H1 (cell line): Measurements from ENCODE around the gene HSD11B1L. TPM values are rescaled to one million over a fixed set of nuclear protein-coding genes. Genes with fewer than 3 reads are reported as not detected.

Experiments
- CTCF ChIA-PET: fragments of 300-600 bp; sonication (Branson Sonifier 250); formaldehyde crosslinking; loops from one replicate; lab custom pipeline; 2021; ENCODE audit not compliant: partially characterized antibody; lab: Charles Lee
- POLR2A ChIA-PET: fragments of 300-600 bp; sonication (Branson Sonifier 250); formaldehyde crosslinking; loops from one replicate; lab custom pipeline; 2021; ENCODE audit warnings: inconsistent platforms; ENCODE audit not compliant: partially characterized antibody; lab: Charles Lee
- DNase-seq, 2 experiments: peaks; one replicate each; pipeline versions ENCODE4 v3.0.0 to v3.0.0-alpha.2; 2010 to 2022; ENCODE audit warnings: low spot score in 2 of 2, low read depth in 1 of 2, mixed read lengths in 1 of 2
- FAIRE-seq: peaks from 2 replicates; lab custom pipeline; 2011; peaks lifted over from hg19 to GRCh38; lab: Jason Lieb, UNC
- H2AFZ ChIP-seq: 2 replicates; pipeline ENCODE4 v1.8.1; 2012; ENCODE audit warnings: low read length, inconsistent platforms
- H2AK5ac ChIP-seq: 2 replicates; pipeline ENCODE4 v1.6.1; 2013; ENCODE audit warnings: low read depth, low read length
- H2BK120ac ChIP-seq: replicated peaks from 2 replicates; pipeline ENCODE3; 2013; ENCODE audit warnings: low read depth, low read length, inconsistent platforms
- H2BK12ac ChIP-seq: 2 replicates; pipeline ENCODE4 v1.6.1; 2013; ENCODE audit warnings: low read depth, low read length
- H2BK15ac ChIP-seq: 2 replicates; pipeline ENCODE4 v1.6.1; 2013; ENCODE audit warnings: low read length
- H2BK20ac ChIP-seq: 2 replicates; pipeline ENCODE4 v1.6.1; 2013; ENCODE audit warnings: low read length
- H2BK5ac ChIP-seq: 2 replicates; pipeline ENCODE4 v1.6.1; 2013; ENCODE audit warnings: low read depth, low read length
- H3K14ac ChIP-seq: 2 replicates; pipeline ENCODE4 v1.6.1; 2013; ENCODE audit warnings: inconsistent platforms; ENCODE audit not compliant: insufficient read length
- H3K18ac ChIP-seq: 2 replicates; pipeline ENCODE4 v1.6.1; 2013; ENCODE audit warnings: low read length; ENCODE audit errors: extremely low read depth
- H3K23ac ChIP-seq: 2 replicates; pipeline ENCODE4 v1.6.1; 2013; ENCODE audit warnings: inconsistent platforms; ENCODE audit not compliant: insufficient read length
- H3K23me2 ChIP-seq: 2 replicates; pipeline ENCODE4 v1.6.1; 2013; ENCODE audit warnings: low read depth, low read length
- H3K27ac ChIP-seq: 2 replicates; pipeline ENCODE4 v1.6.1; 2011; ENCODE audit warnings: low read depth, low read length, inconsistent platforms
- H3K27me3 ChIP-seq, 4 experiments: replicated peaks in 1 of 4; 1 replicate in 1 of 4; 2 replicates in 3 of 4; pipeline versions ENCODE4 v1.6.1 to v1.8.1; 2011 to 2013; ENCODE audit warnings: low read length in 3 of 4, mild to moderate bottlenecking in 3 of 4, inconsistent platforms in 2 of 4, mixed read lengths in 2 of 4, moderate library complexity in 1 of 4; ENCODE audit not compliant: control insufficient read depth in 3 of 4, insufficient read depth in 3 of 4; ENCODE audit errors: extremely low read depth in 1 of 4
- H3K36me3 ChIP-seq, 4 experiments: 2 replicates each; pipeline versions ENCODE4 v1.6.1 to v1.8.1; 2011 to 2013; ENCODE audit warnings: mild to moderate bottlenecking in 4 of 4, low read length in 3 of 4, moderate library complexity in 2 of 4, control low read depth in 1 of 4, inconsistent platforms in 1 of 4; ENCODE audit not compliant: insufficient read depth in 4 of 4, control insufficient read depth in 2 of 4
- H3K4ac ChIP-seq: replicated peaks from 2 replicates; pipeline ENCODE3; 2013; ENCODE audit warnings: low read length, low read depth, mixed read lengths, inconsistent platforms; ENCODE audit not compliant: insufficient read length
- H3K4me1 ChIP-seq, 4 experiments: replicated peaks in 1 of 4; 1 replicate in 1 of 4; 2 replicates in 3 of 4; pipeline versions ENCODE4 v1.6.1 to v1.8.1; 2011 to 2013; ENCODE audit warnings: low read length in 3 of 4, inconsistent platforms in 2 of 4, mixed read lengths in 1 of 4; ENCODE audit not compliant: insufficient read depth in 4 of 4, control insufficient read depth in 3 of 4
- H3K4me2 ChIP-seq, 2 experiments: 2 replicates each; pipeline versions ENCODE4 v1.6.1 to v1.8.1; 2011 to 2013; ENCODE audit warnings: low read depth in 2 of 2, low read length in 2 of 2, control low read depth in 1 of 2, inconsistent platforms in 1 of 2, mild to moderate bottlenecking in 1 of 2; ENCODE audit not compliant: insufficient read depth in 1 of 2
- H3K4me3 ChIP-seq, 4 experiments: fragments of 200-600, 300-600 bp in 1 of 4; sonication (generic), shearing (Covaris generic), sonication (Bioruptor Twin) in 1 of 4; 2 replicates each; pipeline versions ENCODE4 v1.5.1 to v1.8.1; 2011 to 2016; ENCODE audit warnings: low read length in 4 of 4, low read depth in 3 of 4, control low read depth in 2 of 4, inconsistent platforms in 2 of 4, mild to moderate bottlenecking in 2 of 4, mixed read lengths in 1 of 4, moderate library complexity in 1 of 4; ENCODE audit not compliant: insufficient read depth in 2 of 4; ENCODE audit errors: extremely low read depth in 1 of 4
- H3K56ac ChIP-seq: replicated peaks from 2 replicates; pipeline ENCODE3; 2013; ENCODE audit warnings: low read depth, mild to moderate bottlenecking, mixed read lengths, low read length, inconsistent platforms; ENCODE audit not compliant: insufficient read length
- H3K79me1 ChIP-seq: 2 replicates; pipeline ENCODE4 v1.6.1; 2013; ENCODE audit warnings: low read depth, low read length, control low read depth
- H3K79me2 ChIP-seq, 2 experiments: 2 replicates each; pipeline versions ENCODE4 v1.6.1 to v1.8.1; 2012 to 2013; ENCODE audit warnings: low read length in 2 of 2, mild to moderate bottlenecking in 2 of 2, inconsistent platforms in 1 of 2; ENCODE audit not compliant: insufficient read depth in 2 of 2, control insufficient read depth in 1 of 2
- H3K9ac ChIP-seq, 4 experiments: replicated peaks in 1 of 4; 1 replicate in 1 of 4; 2 replicates in 3 of 4; pipeline versions ENCODE4 v1.6.1 to v1.8.1; 2011 to 2013; ENCODE audit warnings: low read depth in 3 of 4, low read length in 3 of 4, control low read depth in 2 of 4, mild to moderate bottlenecking in 2 of 4, moderate library complexity in 2 of 4, inconsistent platforms in 1 of 4; ENCODE audit errors: extremely low read depth in 1 of 4
- H3K9me3 ChIP-seq, 2 experiments: 2 replicates each; pipeline versions ENCODE4 v1.6.1 to v1.8.1; 2012 to 2013; ENCODE audit warnings: mild to moderate bottlenecking in 2 of 2, moderate library complexity in 2 of 2, control low read depth in 1 of 2, inconsistent platforms in 1 of 2, low read depth in 1 of 2, low read length in 1 of 2, mixed read lengths in 1 of 2; ENCODE audit not compliant: insufficient read depth in 2 of 2
- H4K20me1 ChIP-seq, 2 experiments: replicated peaks in 1 of 2; 2 replicates each; pipeline versions ENCODE3 to v1.8.1; 2011 to 2013; ENCODE audit warnings: inconsistent platforms in 2 of 2, low read length in 2 of 2, mild to moderate bottlenecking in 1 of 2; ENCODE audit not compliant: insufficient read depth in 2 of 2, control insufficient read depth in 1 of 2
- H4K5ac ChIP-seq: 2 replicates; pipeline ENCODE4 v1.6.1; 2013; ENCODE audit warnings: low read length, low read depth, mixed read lengths, inconsistent platforms; ENCODE audit not compliant: insufficient read length
- H4K8ac ChIP-seq: 2 replicates; pipeline ENCODE4 v1.8.0; 2013; ENCODE audit warnings: mild to moderate bottlenecking, moderate library complexity, low read length, inconsistent platforms; ENCODE audit not compliant: insufficient read depth; ENCODE audit errors: extremely low read depth
- H4K91ac ChIP-seq: replicated peaks from 2 replicates; pipeline ENCODE3; 2013; ENCODE audit warnings: low read length, mixed read lengths, inconsistent platforms; ENCODE audit not compliant: insufficient read length
- CBX8 ChIP-seq: fragments of 300-800, 300-1000 bp; sonication (generic); IDR thresholded peaks from 2 replicates; pipeline ENCODE4 v1.7.1; 2016; ENCODE audit warnings: low read depth, low read length, borderline replicate concordance
- CHD1 ChIP-seq: IDR thresholded peaks from 2 replicates; pipeline ENCODE4 v1.6.1; 2012; ENCODE audit warnings: low read depth, low read length, improper control_type of control experiment
- EP300 ChIP-seq, 2 experiments: IDR thresholded peaks; 1 replicate in 1 of 2; 2 replicates in 1 of 2; pipeline ENCODE4 v1.6.1; 2011 to 2012; ENCODE audit warnings: low read depth in 2 of 2, low read length in 2 of 2, mild to moderate bottlenecking in 2 of 2, borderline replicate concordance in 1 of 2, inconsistent platforms in 1 of 2, moderate library complexity in 1 of 2
- JUN ChIP-seq: IDR thresholded peaks from 2 replicates; pipeline ENCODE4 v1.6.1; 2011; ENCODE audit warnings: low read depth, mild to moderate bottlenecking, improper control_type of control experiment, low read length
- RAD21 ChIP-seq, 2 experiments: IDR thresholded peaks in 1 of 2; conservative IDR thresholded peaks in 1 of 2; 2 replicates each; pipeline ENCODE4 v1.6.1; 2011; ENCODE audit warnings: low read depth in 2 of 2, low read length in 2 of 2, improper control_type of control experiment in 1 of 2, inconsistent platforms in 1 of 2, mild to moderate bottlenecking in 1 of 2, moderate library complexity in 1 of 2
- RNF2 ChIP-seq: fragments of 200-900, 300-1000 bp; sonication (generic); IDR thresholded peaks from 2 replicates; pipeline ENCODE4 v1.7.1; 2016; ENCODE audit warnings: borderline replicate concordance, low read depth, mild to moderate bottlenecking, antibody characterized with exemption, low read length; ENCODE audit not compliant: poor library complexity, severe bottlenecking; ENCODE audit errors: missing control alignments
- WGBS, 2 experiments: shearing (Covaris generic) in 1 of 2; methylation state at CpG; one replicate each; pipeline versions ENCODE4 v1.1.6 to v1.1.7; 2013 to 2015; ENCODE audit warnings: low lambda C conversion rate in 2 of 2, mixed read lengths in 2 of 2, inconsistent platforms in 1 of 2, low coverage in 1 of 2, missing lambda C conversion rate in 1 of 2; ENCODE audit not compliant: insufficient replicate concordance in 2 of 2, insufficient coverage in 1 of 2, insufficient read length in 1 of 2; ENCODE audit errors: extremely low coverage in 1 of 2, missing lambda C conversion rate in 1 of 2; 5-methylcytosine and 5-hydroxymethylcytosine counted together
- polyA plus RNA-seq, 7 experiments: library from polyadenylated mRNA; depleted of rRNA in 3 of 7; stranded (reverse) in 5 of 7; unstranded in 2 of 7; fragments of >200 nt in 5 of 7; fragments of 200-250 nt in 2 of 7; gene quantifications; 1 replicate in 5 of 7; 2 replicates in 1 of 7; 4 replicates in 1 of 7; pipeline versions ENCODE4 v1.2.1 to v1.2.3, GENCODE V29; 2011 to 2013; ENCODE audit warnings: missing spikeins in 2 of 7, mixed read lengths in 2 of 7
- total RNA-seq: library from RNA; stranded (reverse); fragmentation: NEBNext Ultra II Directional; extraction: Animal tissue kit (Norgen Biotek cat#: 25700); gene quantifications from 2 replicates; pipeline ENCODE4 v1.2.1, GENCODE V29; 2021
- TF ChIP-seq, protein P1 (sequence below), 3 experiments: IDR thresholded peaks; 1 replicate in 2 of 3; 2 replicates in 1 of 3; pipeline versions ENCODE4 v1.5.1 to v1.6.1; 2011; ENCODE audit warnings: low read length in 3 of 3, mild to moderate bottlenecking in 3 of 3, inconsistent platforms in 2 of 3, low read depth in 1 of 3, moderate library complexity in 1 of 3; ENCODE audit not compliant: insufficient read depth in 1 of 3; ENCODE audit errors: control extremely low read depth in 1 of 3

Gene HSD11B1L
- total and polyA plus RNA-seq, 2 of the 8 experiments (the other 6 are each of a cell fraction or from before 2014, with no cell fraction given) = 8.2 to 20.6 TPM

- Histone ChIP-seq H3K79me2 (peaks cover 3 to 88% of the 10 kb centered on the region in 2 experiments; a peak in 3 of 4 replicates), H2BK5ac (no peak overlapping the region), H3K18ac (no peak overlapping the region), H3K9me3 (no peaks in the 10 kb centered on the region), H3K27ac (no peak overlapping the region), H3K23me2 (no peaks in the 10 kb centered on the region), H3K14ac (no peak overlapping the region), H3K23ac (no peak overlapping the region), H2AFZ (no peak overlapping the region), H2BK20ac (no peak overlapping the region), H2BK15ac (no peak overlapping the region), H3K36me3 (peaks cover 16 to 59% (median 47%) of the 10 kb centered on the region in 4 experiments), H3K4me3 (no peak overlapping the region), H3K9ac (no peak overlapping the region), H3K79me1 (peaks cover 9% of the 10 kb centered on the region), H4K8ac (no peak overlapping the region), H3K27me3 (no peaks in the 10 kb centered on the region), H2BK12ac (no peak overlapping the region), H4K20me1 (peaks cover 21 to 31% of the 10 kb centered on the region in 2 experiments), H2BK120ac (no peak overlapping the region), H3K4me1 (no peaks in the 10 kb centered on the region), H4K5ac (no peak overlapping the region), H2AK5ac (no peak overlapping the region), H3K4me2 (no peak overlapping the region), H3K4ac (no peak overlapping the region), H4K91ac (no peak overlapping the region), H3K56ac (no peak overlapping the region)
- FAIRE-seq (no peak), DNase-seq (no peak)
- CTCF ChIA-PET = interaction anchor here (1.2 to 1.3 kb wide), 2 partner anchors 9 to 30 kb away, joined by 4 read pairs; no protein-coding TSS in a partner anchor
- POLR2A ChIA-PET = interaction anchor here (0.7 to 1.9 kb wide), 4 partner anchors 9 to 48 kb away, joined by 3 to 8 read pairs (median 3); partner anchors contain the start of gene RPL36
- WGBS, 2 experiments = 98% methylated on average over 2 of the region's 2 CpGs; no CpG with 5 or more reads in 1 of the 2 experiments
- TF ChIP-seq CHD1 (no peak), CBX8 (no peak), EP300 (IDR thresholded peaks at IDR 0.05; ENCODE audit: borderline replicate concordance in 1 of 2, low read depth in 2 of 2, low read length in 2 of 2) (no peak), RAD21 (IDR thresholded peaks at IDR 0.05 in 1 of 2, conservative IDR thresholded peaks at IDR 0.05 in 1 of 2; ENCODE audit: low read depth in 2 of 2, low read length in 2 of 2) (no peak), RNF2 (no peak), JUN (no peak)
- TF ChIP-seq, protein P1, sequence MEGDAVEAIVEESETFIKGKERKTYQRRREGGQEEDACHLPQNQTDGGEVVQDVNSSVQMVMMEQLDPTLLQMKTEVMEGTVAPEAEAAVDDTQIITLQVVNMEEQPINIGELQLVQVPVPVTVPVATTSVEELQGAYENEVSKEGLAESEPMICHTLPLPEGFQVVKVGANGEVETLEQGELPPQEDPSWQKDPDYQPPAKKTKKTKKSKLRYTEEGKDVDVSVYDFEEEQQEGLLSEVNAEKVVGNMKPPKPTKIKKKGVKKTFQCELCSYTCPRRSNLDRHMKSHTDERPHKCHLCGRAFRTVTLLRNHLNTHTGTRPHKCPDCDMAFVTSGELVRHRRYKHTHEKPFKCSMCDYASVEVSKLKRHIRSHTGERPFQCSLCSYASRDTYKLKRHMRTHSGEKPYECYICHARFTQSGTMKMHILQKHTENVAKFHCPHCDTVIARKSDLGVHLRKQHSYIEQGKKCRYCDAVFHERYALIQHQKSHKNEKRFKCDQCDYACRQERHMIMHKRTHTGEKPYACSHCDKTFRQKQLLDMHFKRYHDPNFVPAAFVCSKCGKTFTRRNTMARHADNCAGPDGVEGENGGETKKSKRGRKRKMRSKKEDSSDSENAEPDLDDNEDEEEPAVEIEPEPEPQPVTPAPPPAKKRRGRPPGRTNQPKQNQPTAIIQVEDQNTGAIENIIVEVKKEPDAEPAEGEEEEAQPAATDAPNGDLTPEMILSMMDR (IDR thresholded peaks at IDR 0.05; ENCODE audit: control extremely low read depth in 1 of 3, insufficient read depth in 1 of 3, low read depth in 1 of 3, low read length in 3 of 3) = no peak
Observed at GRCh38 chr19:5642204-5642603, 38.6 kb upstream of the HSD11B1L start.
